Thyroid gland (tissue), 4 donors: Measurements from ENCODE around the gene INKA2. TPM values are rescaled to one million over a fixed set of nuclear protein-coding genes. Genes with fewer than 3 reads are reported as not detected.
A peak's percentile ranks its signal among the peaks of the same experiment; 100 is the strongest.

Experiments
- DNase-seq, 2 donors: peaks; one replicate each; pipeline ENCODE4 v3.0.0-alpha.2; 2019
- H3K27ac ChIP-seq, 3 donors: fragments of 200-600 bp; sonication (generic); 1 replicate in 2 of 3; 2 replicates in 1 of 3; pipeline ENCODE4 v1.5.1; 2016 to 2019; ENCODE audit warnings: mild to moderate bottlenecking in 1 of 3, moderate library complexity in 1 of 3
- H3K27me3 ChIP-seq: fragments of 200-600 bp; sonication (generic); one replicate; pipeline ENCODE4 v1.5.1; 2019
- H3K36me3 ChIP-seq, 2 donors: fragments of 200-600 bp; sonication (generic); one replicate each; pipeline ENCODE4 v1.5.1; 2016 to 2019
- H3K4me1 ChIP-seq, 2 donors: fragments of 200-600 bp; sonication (generic); one replicate each; pipeline ENCODE4 v1.5.1; 2017 to 2019
- H3K4me3 ChIP-seq, 3 donors: fragments of 200-600 bp; sonication (generic); replicated peaks in 1 of 3; 1 replicate in 2 of 3; 2 replicates in 1 of 3; pipeline ENCODE4 v1.5.1; 2016; ENCODE audit warnings: mild to moderate bottlenecking in 1 of 3
- H3K9me3 ChIP-seq: fragments of 200-600 bp; sonication (generic); one replicate; pipeline ENCODE4 v1.5.1; 2017
- POLR2A ChIP-seq, 2 donors: fragments of 450-650 bp; IDR thresholded peaks; one replicate each; pipeline ENCODE4 v1.6.1; 2017; ENCODE audit warnings: antibody characterized with exemption in 2 of 2, mild to moderate bottlenecking in 2 of 2, moderate library complexity in 1 of 2
- WGBS, 2 donors: methylation state at CpG; one replicate each; pipeline ENCODE4 v1.1.5; 2017; 5-methylcytosine and 5-hydroxymethylcytosine counted together
- intact Hi-C: fragments of 100-400 bp; cut with DNase I; formaldehyde crosslinking; loops from one replicate; pipeline ENCODE4 v1.15.1; 2023
- total RNA-seq, 4 donors: library from RNA; depleted of rRNA; stranded (reverse); fragments of >200 nt; gene quantifications; one replicate each; pipeline ENCODE4 v1.2.3, GENCODE V29; 2016
- TF ChIP-seq, protein P1 (sequence below), 6 experiments: fragments of 200-600 bp in 3 of 6; fragments of 450-650 bp in 3 of 6; sonication (generic) in 3 of 6; IDR thresholded peaks; one replicate each; pipeline ENCODE4 v1.5.1; 2016 to 2019; ENCODE audit warnings: antibody characterized with exemption in 6 of 6, mild to moderate bottlenecking in 2 of 6, inconsistent platforms in 1 of 6, moderate library complexity in 1 of 6

INKA2 gene
- total RNA-seq, 4 donors from 2014 or later, result 4.0 to 5.8 (median 4.4) TPM

DNA sequence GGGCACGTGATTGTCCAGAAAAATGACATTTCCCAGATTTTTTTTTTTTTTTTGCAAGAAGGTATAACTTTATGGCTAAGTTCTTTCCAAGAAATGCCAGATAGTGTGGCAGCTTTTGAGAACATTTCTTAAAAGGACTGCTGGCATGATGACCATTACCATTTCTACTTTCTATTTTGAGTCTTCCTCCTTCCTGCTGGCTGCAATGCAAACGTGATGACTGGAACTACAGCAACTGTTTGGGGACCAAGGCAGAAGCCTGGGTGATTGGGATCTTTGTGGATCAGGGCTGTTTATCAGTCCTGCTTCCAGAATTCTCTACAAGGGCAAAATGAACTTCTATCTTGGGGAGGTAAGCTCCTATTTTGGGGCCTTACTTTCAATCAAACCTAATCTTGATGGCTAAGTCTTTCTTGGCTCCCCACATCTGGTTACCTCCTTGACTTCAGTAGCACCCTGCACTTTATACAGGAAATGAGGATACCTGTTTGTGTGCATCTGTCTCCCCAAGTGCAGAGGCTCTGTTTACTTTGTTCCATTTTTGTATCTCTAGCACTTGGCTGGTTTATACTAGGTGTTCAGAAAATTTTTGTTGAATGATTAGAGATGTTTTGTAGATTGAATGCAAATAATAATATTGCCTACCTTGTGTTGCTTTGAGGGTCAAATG is 12.8 kb upstream of the INKA2 start:
- TF ChIP-seq, protein P1, sequence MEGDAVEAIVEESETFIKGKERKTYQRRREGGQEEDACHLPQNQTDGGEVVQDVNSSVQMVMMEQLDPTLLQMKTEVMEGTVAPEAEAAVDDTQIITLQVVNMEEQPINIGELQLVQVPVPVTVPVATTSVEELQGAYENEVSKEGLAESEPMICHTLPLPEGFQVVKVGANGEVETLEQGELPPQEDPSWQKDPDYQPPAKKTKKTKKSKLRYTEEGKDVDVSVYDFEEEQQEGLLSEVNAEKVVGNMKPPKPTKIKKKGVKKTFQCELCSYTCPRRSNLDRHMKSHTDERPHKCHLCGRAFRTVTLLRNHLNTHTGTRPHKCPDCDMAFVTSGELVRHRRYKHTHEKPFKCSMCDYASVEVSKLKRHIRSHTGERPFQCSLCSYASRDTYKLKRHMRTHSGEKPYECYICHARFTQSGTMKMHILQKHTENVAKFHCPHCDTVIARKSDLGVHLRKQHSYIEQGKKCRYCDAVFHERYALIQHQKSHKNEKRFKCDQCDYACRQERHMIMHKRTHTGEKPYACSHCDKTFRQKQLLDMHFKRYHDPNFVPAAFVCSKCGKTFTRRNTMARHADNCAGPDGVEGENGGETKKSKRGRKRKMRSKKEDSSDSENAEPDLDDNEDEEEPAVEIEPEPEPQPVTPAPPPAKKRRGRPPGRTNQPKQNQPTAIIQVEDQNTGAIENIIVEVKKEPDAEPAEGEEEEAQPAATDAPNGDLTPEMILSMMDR (IDR thresholded peaks at IDR 0.05), result no peak
- TF ChIP-seq POLR2A (IDR thresholded peaks at IDR 0.05), result no peak
- no peak overlapping the region for H3K4me3 ChIP-seq
- no peak overlapping the region for H3K27ac ChIP-seq
- 51 to 55% methylated on average over 2 of the region's 2 CpGs for WGBS, 2 donors
- H3K27me3 ChIP-seq, result no peaks in the 10 kb centered on the region
- no peak for DNase-seq
- no peaks in the 10 kb centered on the region for H3K9me3 ChIP-seq
- intact Hi-C loops, result loop anchor here (5.0 to 10.0 kb wide), 2 partner anchors 245 to 267 kb away; no protein-coding TSS in a partner anchor
- no peaks in the 10 kb centered on the region for H3K36me3 ChIP-seq
- peaks cover 6 to 8% of the 10 kb centered on the region in 2 donors for H3K4me1 ChIP-seq

DNA sequence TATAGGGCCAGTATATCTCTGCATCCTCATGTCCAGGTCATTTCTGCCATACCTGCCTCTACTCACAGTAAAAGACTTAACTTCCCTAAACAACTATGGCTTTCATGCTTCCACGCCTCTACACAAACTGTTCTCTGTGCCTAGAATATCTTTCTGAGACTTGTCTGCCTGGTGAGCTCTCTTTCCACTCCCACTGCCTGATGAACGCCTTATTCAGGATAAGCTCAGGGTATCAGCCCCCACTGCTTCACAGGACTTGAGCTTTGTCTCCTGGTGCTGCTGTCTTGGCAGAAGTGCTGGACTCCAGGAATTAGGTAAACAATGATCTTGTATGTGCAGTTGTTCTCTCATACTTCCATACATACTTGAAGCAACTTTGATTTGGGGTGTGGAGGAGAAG is 11.7 kb upstream of the INKA2 start:
- Histone ChIP-seq H3K27me3 (no peaks in the 10 kb centered on the region), H3K27ac (no peak overlapping the region), H3K36me3 (no peaks in the 10 kb centered on the region), H3K9me3 (no peaks in the 10 kb centered on the region), H3K4me1 (peaks cover 0 to 6% of the 10 kb centered on the region in 2 donors), H3K4me3 (no peak overlapping the region)
- DNase-seq, result no peak
- WGBS, 2 donors, result 66 to 68% methylated on average over 2 of the region's 2 CpGs
- TF ChIP-seq POLR2A (IDR thresholded peaks at IDR 0.05), result no peak
- TF ChIP-seq, protein P1 (IDR thresholded peaks at IDR 0.05), result no peak
- intact Hi-C loops, result loop anchor here (5.0 to 10.0 kb wide), 2 partner anchors 244 to 266 kb away; no protein-coding TSS in a partner anchor

DNA sequence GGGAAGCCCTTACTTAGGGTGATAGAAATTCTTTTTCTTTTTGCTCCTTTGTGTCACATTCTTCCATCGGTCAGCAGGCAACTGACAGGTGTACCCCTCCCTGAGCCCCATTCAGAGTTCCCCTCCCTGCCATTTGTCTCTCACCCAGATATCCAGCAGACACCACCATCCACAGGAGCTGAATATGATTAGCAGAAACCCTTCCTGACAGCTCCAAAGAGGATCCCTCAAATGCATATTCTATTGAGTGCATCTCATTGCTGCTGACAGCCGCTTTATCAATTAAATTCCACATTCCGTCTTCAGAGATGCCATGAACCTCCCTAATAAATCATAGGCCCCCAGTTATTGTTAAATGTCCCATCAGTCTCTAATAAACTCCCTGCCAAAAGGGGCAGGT is 10.4 kb upstream of the INKA2 start:
- Histone ChIP-seq H3K36me3 (no peaks in the 10 kb centered on the region), H3K27me3 (no peaks in the 10 kb centered on the region), H3K27ac (no peak overlapping the region), H3K4me3 (no peak overlapping the region), H3K4me1 (peaks cover 0 to 2% of the 10 kb centered on the region in 2 donors), H3K9me3 (no peaks in the 10 kb centered on the region)
- intact Hi-C loops, result loop anchor here (5.0 to 10.0 kb wide), 2 partner anchors 242 to 265 kb away; no protein-coding TSS in a partner anchor
- 60 to 79% methylated on average over 3 of the region's 3 CpGs for WGBS, 2 donors
- no peak for TF ChIP-seq POLR2A (IDR thresholded peaks at IDR 0.05)
- TF ChIP-seq, protein P1 (IDR thresholded peaks at IDR 0.05), result no peak
- DNase-seq, result no peak

DNA sequence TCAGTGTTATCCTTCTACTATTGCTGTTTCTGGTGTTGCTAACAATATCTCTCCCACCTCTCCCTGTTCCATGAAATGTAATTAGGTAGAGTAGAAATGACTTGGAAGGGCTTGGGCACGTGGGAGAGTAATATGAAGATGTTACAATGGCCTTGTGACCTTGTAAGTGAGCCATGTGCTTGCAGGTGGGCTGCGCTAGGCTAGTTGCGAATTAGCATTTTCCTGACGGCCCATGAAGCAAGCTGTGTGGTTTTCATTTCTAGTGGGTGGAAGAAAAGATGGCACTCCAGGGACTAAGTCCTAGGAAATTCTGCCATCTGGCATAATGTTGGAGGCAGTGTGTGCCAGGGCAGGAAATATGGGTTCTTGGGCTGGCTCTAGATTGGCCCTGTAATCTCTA is 8.8 kb upstream of the INKA2 start:
- intact Hi-C loops, result no loop called here
- no peaks in the 10 kb centered on the region for H3K9me3 ChIP-seq
- no peaks in the 10 kb centered on the region for H3K4me1 ChIP-seq
- no peaks in the 10 kb centered on the region for H3K27me3 ChIP-seq
- TF ChIP-seq, protein P1 (IDR thresholded peaks at IDR 0.05), result no peak
- no peak for TF ChIP-seq POLR2A (IDR thresholded peaks at IDR 0.05)
- WGBS, 2 donors, result 90 to 92% methylated on average over 4 of the region's 4 CpGs
- H3K27ac ChIP-seq, result no peak overlapping the region
- no peak overlapping the region for H3K4me3 ChIP-seq
- no peak for DNase-seq
- H3K36me3 ChIP-seq, result no peaks in the 10 kb centered on the region

DNA sequence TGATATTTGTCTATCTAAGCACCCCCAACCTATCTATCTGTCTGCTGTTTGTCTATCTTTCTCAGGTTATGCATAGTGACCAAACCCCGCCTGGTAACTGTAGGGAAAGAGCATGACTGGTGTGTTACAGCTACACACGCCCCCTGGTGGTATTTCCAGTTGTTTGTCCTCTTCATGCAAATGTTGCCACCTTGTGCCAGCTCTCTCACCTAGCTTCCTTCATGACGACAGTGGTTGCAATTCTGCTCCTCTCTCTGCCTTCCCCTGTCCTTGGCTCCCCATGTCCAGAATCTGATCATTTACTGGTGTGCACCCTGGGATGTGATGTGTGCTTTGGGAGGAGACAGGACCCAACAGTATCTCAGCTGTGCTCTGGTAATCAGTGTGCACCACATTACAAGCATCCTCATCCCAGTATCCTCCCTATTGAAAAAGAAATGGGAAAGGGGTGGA is 8.1 kb upstream of the INKA2 start:
- Histone ChIP-seq H3K27me3 (no peaks in the 10 kb centered on the region), H3K9me3 (no peaks in the 10 kb centered on the region), H3K36me3 (no peaks in the 10 kb centered on the region), H3K27ac (no peak overlapping the region), H3K4me3 (no peak overlapping the region), H3K4me1 (no peaks in the 10 kb centered on the region)
- peak; percentile 43 to 52 for DNase-seq
- intact Hi-C loops, result no loop called here
- WGBS, 2 donors, result 36 to 44% methylated on average over 3 of the region's 3 CpGs
- TF ChIP-seq POLR2A (IDR thresholded peaks at IDR 0.05), result peak in 1 of 2 donors; percentile 2
- TF ChIP-seq, protein P1 (IDR thresholded peaks at IDR 0.05), result peak; percentile 13 to 67 (median 38)
